LoVo (cell line): Measurements from ENCODE around the gene SLC35B2.

Source experiments
- DNase-seq: peaks from one replicate; pipeline ENCODE4 v3.0.0-alpha.2; 2016; ENCODE audit warnings: low spot score

Gene SLC35B2

GRCh38 chr6:44221291-44221960, 35.9 kb downstream of the SLC35B2 start:
- peak; percentile 91 for DNase-seq

- DNase-seq, result no peak
These were observed 36.4 kb downstream of the SLC35B2 start for GRCh38 chr6:44220913-44221290.

- DNase-seq, result no peak
These were observed 37.2 kb downstream of the SLC35B2 start for GRCh38 chr6:44219815-44220784.

GRCh38 chr6:44219053-44219814, 38.1 kb downstream of the SLC35B2 start:
- no peak for DNase-seq

- no peak for DNase-seq
These were observed 39.8 kb downstream of the SLC35B2 start for GRCh38 chr6:44217332-44218143.

GRCh38 chr6:44216677-44217331, 40.5 kb downstream of the SLC35B2 start, which contains the start of gene MYMX:
TSS of gene MYMX (plus strand) at chr6:44216926. CDS start at chr6:44217472, 546 bp downstream.
- no peak for DNase-seq

GRCh38 chr6:44214307-44214706, 43.0 kb downstream of the SLC35B2 start:
- DNase-seq, result no peak

GRCh38 chr6:44211284-44211683, 46.0 kb downstream of the SLC35B2 start:
- no peak for DNase-seq

GRCh38 chr6:44207966-44208365, 49.4 kb downstream of the SLC35B2 start:
- DNase-seq, result no peak
